H1 (cell line): ENCODE results near the gene PIK3R6. TPM values are rescaled to one million over a fixed set of nuclear protein-coding genes. Genes with fewer than 3 reads are reported as not detected.
A peak's percentile ranks its signal among the peaks of the same experiment; 100 is the strongest.

Source experiments
- CTCF ChIA-PET: fragments of 300-600 bp; sonication (Branson Sonifier 250); formaldehyde crosslinking; loops from one replicate; lab custom pipeline; 2021; ENCODE audit not compliant: partially characterized antibody; lab: Charles Lee
- POLR2A ChIA-PET: fragments of 300-600 bp; sonication (Branson Sonifier 250); formaldehyde crosslinking; loops from one replicate; lab custom pipeline; 2021; ENCODE audit warnings: inconsistent platforms; ENCODE audit not compliant: partially characterized antibody; lab: Charles Lee
- DNase-seq, 2 experiments: peaks; one replicate each; pipeline versions ENCODE4 v3.0.0 to v3.0.0-alpha.2; 2010 to 2022; ENCODE audit warnings: low spot score in 2 of 2, low read depth in 1 of 2, mixed read lengths in 1 of 2
- FAIRE-seq: peaks from 2 replicates; lab custom pipeline; 2011; peaks lifted over from hg19 to GRCh38; lab: Jason Lieb, UNC
- H2AFZ ChIP-seq: 2 replicates; pipeline ENCODE4 v1.8.1; 2012; ENCODE audit warnings: low read length, inconsistent platforms
- H2AK5ac ChIP-seq: 2 replicates; pipeline ENCODE4 v1.6.1; 2013; ENCODE audit warnings: low read depth, low read length
- H2BK120ac ChIP-seq: replicated peaks from 2 replicates; pipeline ENCODE3; 2013; ENCODE audit warnings: low read depth, low read length, inconsistent platforms
- H2BK12ac ChIP-seq: 2 replicates; pipeline ENCODE4 v1.6.1; 2013; ENCODE audit warnings: low read depth, low read length
- H2BK15ac ChIP-seq: 2 replicates; pipeline ENCODE4 v1.6.1; 2013; ENCODE audit warnings: low read length
- H2BK20ac ChIP-seq: 2 replicates; pipeline ENCODE4 v1.6.1; 2013; ENCODE audit warnings: low read length
- H2BK5ac ChIP-seq: 2 replicates; pipeline ENCODE4 v1.6.1; 2013; ENCODE audit warnings: low read depth, low read length
- H3K14ac ChIP-seq: 2 replicates; pipeline ENCODE4 v1.6.1; 2013; ENCODE audit warnings: inconsistent platforms; ENCODE audit not compliant: insufficient read length
- H3K18ac ChIP-seq: 2 replicates; pipeline ENCODE4 v1.6.1; 2013; ENCODE audit warnings: low read length; ENCODE audit errors: extremely low read depth
- H3K23ac ChIP-seq: 2 replicates; pipeline ENCODE4 v1.6.1; 2013; ENCODE audit warnings: inconsistent platforms; ENCODE audit not compliant: insufficient read length
- H3K23me2 ChIP-seq: 2 replicates; pipeline ENCODE4 v1.6.1; 2013; ENCODE audit warnings: low read depth, low read length
- H3K27ac ChIP-seq: 2 replicates; pipeline ENCODE4 v1.6.1; 2011; ENCODE audit warnings: low read depth, low read length, inconsistent platforms
- H3K27me3 ChIP-seq, 4 experiments: replicated peaks in 1 of 4; 1 replicate in 1 of 4; 2 replicates in 3 of 4; pipeline versions ENCODE4 v1.6.1 to v1.8.1; 2011 to 2013; ENCODE audit warnings: low read length in 3 of 4, mild to moderate bottlenecking in 3 of 4, inconsistent platforms in 2 of 4, mixed read lengths in 2 of 4, moderate library complexity in 1 of 4; ENCODE audit not compliant: control insufficient read depth in 3 of 4, insufficient read depth in 3 of 4; ENCODE audit errors: extremely low read depth in 1 of 4
- H3K36me3 ChIP-seq, 4 experiments: 2 replicates each; pipeline versions ENCODE4 v1.6.1 to v1.8.1; 2011 to 2013; ENCODE audit warnings: mild to moderate bottlenecking in 4 of 4, low read length in 3 of 4, moderate library complexity in 2 of 4, control low read depth in 1 of 4, inconsistent platforms in 1 of 4; ENCODE audit not compliant: insufficient read depth in 4 of 4, control insufficient read depth in 2 of 4
- H3K4ac ChIP-seq: replicated peaks from 2 replicates; pipeline ENCODE3; 2013; ENCODE audit warnings: low read length, low read depth, mixed read lengths, inconsistent platforms; ENCODE audit not compliant: insufficient read length
- H3K4me1 ChIP-seq, 4 experiments: replicated peaks in 1 of 4; 1 replicate in 1 of 4; 2 replicates in 3 of 4; pipeline versions ENCODE4 v1.6.1 to v1.8.1; 2011 to 2013; ENCODE audit warnings: low read length in 3 of 4, inconsistent platforms in 2 of 4, mixed read lengths in 1 of 4; ENCODE audit not compliant: insufficient read depth in 4 of 4, control insufficient read depth in 3 of 4
- H3K4me2 ChIP-seq, 2 experiments: 2 replicates each; pipeline versions ENCODE4 v1.6.1 to v1.8.1; 2011 to 2013; ENCODE audit warnings: low read depth in 2 of 2, low read length in 2 of 2, control low read depth in 1 of 2, inconsistent platforms in 1 of 2, mild to moderate bottlenecking in 1 of 2; ENCODE audit not compliant: insufficient read depth in 1 of 2
- H3K4me3 ChIP-seq, 4 experiments: fragments of 200-600, 300-600 bp in 1 of 4; sonication (generic), shearing (Covaris generic), sonication (Bioruptor Twin) in 1 of 4; 2 replicates each; pipeline versions ENCODE4 v1.5.1 to v1.8.1; 2011 to 2016; ENCODE audit warnings: low read length in 4 of 4, low read depth in 3 of 4, control low read depth in 2 of 4, inconsistent platforms in 2 of 4, mild to moderate bottlenecking in 2 of 4, mixed read lengths in 1 of 4, moderate library complexity in 1 of 4; ENCODE audit not compliant: insufficient read depth in 2 of 4; ENCODE audit errors: extremely low read depth in 1 of 4
- H3K56ac ChIP-seq: replicated peaks from 2 replicates; pipeline ENCODE3; 2013; ENCODE audit warnings: low read depth, mild to moderate bottlenecking, mixed read lengths, low read length, inconsistent platforms; ENCODE audit not compliant: insufficient read length
- H3K79me1 ChIP-seq: 2 replicates; pipeline ENCODE4 v1.6.1; 2013; ENCODE audit warnings: low read depth, low read length, control low read depth
- H3K79me2 ChIP-seq, 2 experiments: 2 replicates each; pipeline versions ENCODE4 v1.6.1 to v1.8.1; 2012 to 2013; ENCODE audit warnings: low read length in 2 of 2, mild to moderate bottlenecking in 2 of 2, inconsistent platforms in 1 of 2; ENCODE audit not compliant: insufficient read depth in 2 of 2, control insufficient read depth in 1 of 2
- H3K9ac ChIP-seq, 4 experiments: replicated peaks in 1 of 4; 1 replicate in 1 of 4; 2 replicates in 3 of 4; pipeline versions ENCODE4 v1.6.1 to v1.8.1; 2011 to 2013; ENCODE audit warnings: low read depth in 3 of 4, low read length in 3 of 4, control low read depth in 2 of 4, mild to moderate bottlenecking in 2 of 4, moderate library complexity in 2 of 4, inconsistent platforms in 1 of 4; ENCODE audit errors: extremely low read depth in 1 of 4
- H3K9me3 ChIP-seq, 2 experiments: 2 replicates each; pipeline versions ENCODE4 v1.6.1 to v1.8.1; 2012 to 2013; ENCODE audit warnings: mild to moderate bottlenecking in 2 of 2, moderate library complexity in 2 of 2, control low read depth in 1 of 2, inconsistent platforms in 1 of 2, low read depth in 1 of 2, low read length in 1 of 2, mixed read lengths in 1 of 2; ENCODE audit not compliant: insufficient read depth in 2 of 2
- H4K20me1 ChIP-seq, 2 experiments: replicated peaks in 1 of 2; 2 replicates each; pipeline versions ENCODE3 to v1.8.1; 2011 to 2013; ENCODE audit warnings: inconsistent platforms in 2 of 2, low read length in 2 of 2, mild to moderate bottlenecking in 1 of 2; ENCODE audit not compliant: insufficient read depth in 2 of 2, control insufficient read depth in 1 of 2
- H4K5ac ChIP-seq: 2 replicates; pipeline ENCODE4 v1.6.1; 2013; ENCODE audit warnings: low read length, low read depth, mixed read lengths, inconsistent platforms; ENCODE audit not compliant: insufficient read length
- H4K8ac ChIP-seq: 2 replicates; pipeline ENCODE4 v1.8.0; 2013; ENCODE audit warnings: mild to moderate bottlenecking, moderate library complexity, low read length, inconsistent platforms; ENCODE audit not compliant: insufficient read depth; ENCODE audit errors: extremely low read depth
- H4K91ac ChIP-seq: replicated peaks from 2 replicates; pipeline ENCODE3; 2013; ENCODE audit warnings: low read length, mixed read lengths, inconsistent platforms; ENCODE audit not compliant: insufficient read length
- BRCA1 ChIP-seq: IDR thresholded peaks from 2 replicates; pipeline ENCODE4 v1.6.1; 2012; ENCODE audit warnings: low read depth, low read length, improper control_type of control experiment
- CHD1 ChIP-seq: IDR thresholded peaks from 2 replicates; pipeline ENCODE4 v1.6.1; 2012; ENCODE audit warnings: low read depth, low read length, improper control_type of control experiment
- CTBP2 ChIP-seq: IDR thresholded peaks from 2 replicates; pipeline ENCODE4 v1.7.0; 2011; ENCODE audit warnings: borderline replicate concordance, mild to moderate bottlenecking, moderate library complexity, mixed read lengths, low read length; ENCODE audit not compliant: insufficient read depth, insufficient read length
- EP300 ChIP-seq, 2 experiments: IDR thresholded peaks; 1 replicate in 1 of 2; 2 replicates in 1 of 2; pipeline ENCODE4 v1.6.1; 2011 to 2012; ENCODE audit warnings: low read depth in 2 of 2, low read length in 2 of 2, mild to moderate bottlenecking in 2 of 2, borderline replicate concordance in 1 of 2, inconsistent platforms in 1 of 2, moderate library complexity in 1 of 2
- FOSL1 ChIP-seq: IDR thresholded peaks from 2 replicates; pipeline ENCODE4 v1.6.1; 2011; ENCODE audit warnings: mild to moderate bottlenecking, low read depth, low read length, moderate library complexity; ENCODE audit not compliant: insufficient read depth
- KDM5A ChIP-seq: fragments of 200-600 bp; IDR thresholded peaks from 2 replicates; pipeline ENCODE4 v1.7.1; 2012; ENCODE audit warnings: mild to moderate bottlenecking, low read length, inconsistent platforms, mixed read lengths
- POLR2A ChIP-seq, 2 experiments: IDR thresholded peaks; 1 replicate in 1 of 2; 2 replicates in 1 of 2; pipeline ENCODE4 v1.6.1; 2011; ENCODE audit warnings: low read depth in 2 of 2, low read length in 2 of 2, mild to moderate bottlenecking in 2 of 2; ENCODE audit errors: control extremely low read depth in 1 of 2
- SRF ChIP-seq: IDR thresholded peaks from 2 replicates; pipeline ENCODE4 v1.6.1; 2011; ENCODE audit warnings: mild to moderate bottlenecking, low read depth, low read length, moderate library complexity
- TAF7 ChIP-seq: optimal IDR thresholded peaks from 2 replicates; pipeline ENCODE3; 2011; ENCODE audit warnings: low read depth, mild to moderate bottlenecking, inconsistent platforms, low read length, moderate library complexity, borderline replicate concordance
- WGBS, 2 experiments: shearing (Covaris generic) in 1 of 2; methylation state at CpG; one replicate each; pipeline versions ENCODE4 v1.1.6 to v1.1.7; 2013 to 2015; ENCODE audit warnings: low lambda C conversion rate in 2 of 2, mixed read lengths in 2 of 2, inconsistent platforms in 1 of 2, low coverage in 1 of 2, missing lambda C conversion rate in 1 of 2; ENCODE audit not compliant: insufficient replicate concordance in 2 of 2, insufficient coverage in 1 of 2, insufficient read length in 1 of 2; ENCODE audit errors: extremely low coverage in 1 of 2, missing lambda C conversion rate in 1 of 2; 5-methylcytosine and 5-hydroxymethylcytosine counted together
- polyA plus RNA-seq, 7 experiments: library from polyadenylated mRNA; depleted of rRNA in 3 of 7; stranded (reverse) in 5 of 7; unstranded in 2 of 7; fragments of >200 nt in 5 of 7; fragments of 200-250 nt in 2 of 7; gene quantifications; 1 replicate in 5 of 7; 2 replicates in 1 of 7; 4 replicates in 1 of 7; pipeline versions ENCODE4 v1.2.1 to v1.2.3, GENCODE V29; 2011 to 2013; ENCODE audit warnings: missing spikeins in 2 of 7, mixed read lengths in 2 of 7
- total RNA-seq: library from RNA; stranded (reverse); fragmentation: NEBNext Ultra II Directional; extraction: Animal tissue kit (Norgen Biotek cat#: 25700); gene quantifications from 2 replicates; pipeline ENCODE4 v1.2.1, GENCODE V29; 2021

Gene PIK3R6
- total and polyA plus RNA-seq, 2 of the 8 experiments (the other 6 are each of a cell fraction or from before 2014, with no cell fraction given), result 0.24 to 1.2 TPM

- H3K36me3 ChIP-seq, result no peaks in the 10 kb centered on the region
- H4K8ac ChIP-seq, result no peak overlapping the region
- no peaks in the 10 kb centered on the region for H3K79me1 ChIP-seq
- H2BK15ac ChIP-seq, result no peak overlapping the region
- ChIA-PET POLR2A (no interaction called here), CTCF (interaction anchor here (0.8 to 3.2 kb wide), 3 partner anchors 14 to 383 kb away, joined by 3 to 9 read pairs (median 9); no protein-coding TSS in a partner anchor)
- H2AFZ ChIP-seq, result no peak overlapping the region
- no peak overlapping the region for H3K56ac ChIP-seq
- peaks cover 0 to 6% of the 10 kb centered on the region in 2 experiments; a peak in 1 of 4 replicates for H3K9me3 ChIP-seq
- H3K23me2 ChIP-seq, result no peaks in the 10 kb centered on the region
- 100% methylated on average over 2 of the region's 2 CpGs; no CpG with 5 or more reads in 1 of the 2 experiments for WGBS, 2 experiments
- H4K20me1 ChIP-seq, result no peaks in the 10 kb centered on the region
- H3K14ac ChIP-seq, result no peak overlapping the region
- H2AK5ac ChIP-seq, result no peak overlapping the region
- no peak overlapping the region for H3K4ac ChIP-seq
- no peak overlapping the region for H3K18ac ChIP-seq
- no peak overlapping the region for H4K91ac ChIP-seq
- DNase-seq, result peak in 1 of 2 experiments; percentile 8
- no peak overlapping the region for H3K4me2 ChIP-seq
- H2BK20ac ChIP-seq, result no peak overlapping the region
- H3K27ac ChIP-seq, result no peak overlapping the region
- TF ChIP-seq TAF7 (no peak), EP300 (IDR thresholded peaks at IDR 0.05; ENCODE audit: borderline replicate concordance in 1 of 2, low read depth in 2 of 2, low read length in 2 of 2) (no peak), SRF (no peak), CHD1 (no peak), BRCA1 (no peak), KDM5A (no peak), CTBP2 (no peak), POLR2A (IDR thresholded peaks at IDR 0.05; ENCODE audit: control extremely low read depth in 1 of 2, low read depth in 2 of 2, low read length in 2 of 2) (no peak), FOSL1 (no peak)
- H2BK120ac ChIP-seq, result no peak overlapping the region
- H3K27me3 ChIP-seq, result no peaks in the 10 kb centered on the region
- H3K4me3 ChIP-seq, result no peak overlapping the region
- H3K9ac ChIP-seq, result no peak overlapping the region
- no peak overlapping the region for H2BK5ac ChIP-seq
- peaks cover 0 to 3% (median 0%) of the 10 kb centered on the region in 4 experiments; a peak in 1 of 7 replicates for H3K4me1 ChIP-seq
- no peak for FAIRE-seq
- no peak overlapping the region for H2BK12ac ChIP-seq
- no peak overlapping the region for H4K5ac ChIP-seq
- H3K23ac ChIP-seq, result no peak overlapping the region
- no peaks in the 10 kb centered on the region for H3K79me2 ChIP-seq
These were observed 100.7 kb downstream of the PIK3R6 start for GRCh38 chr17:8766731-8767130.
